ENCODE measurements around the gene MAPRE2.

DNA sequence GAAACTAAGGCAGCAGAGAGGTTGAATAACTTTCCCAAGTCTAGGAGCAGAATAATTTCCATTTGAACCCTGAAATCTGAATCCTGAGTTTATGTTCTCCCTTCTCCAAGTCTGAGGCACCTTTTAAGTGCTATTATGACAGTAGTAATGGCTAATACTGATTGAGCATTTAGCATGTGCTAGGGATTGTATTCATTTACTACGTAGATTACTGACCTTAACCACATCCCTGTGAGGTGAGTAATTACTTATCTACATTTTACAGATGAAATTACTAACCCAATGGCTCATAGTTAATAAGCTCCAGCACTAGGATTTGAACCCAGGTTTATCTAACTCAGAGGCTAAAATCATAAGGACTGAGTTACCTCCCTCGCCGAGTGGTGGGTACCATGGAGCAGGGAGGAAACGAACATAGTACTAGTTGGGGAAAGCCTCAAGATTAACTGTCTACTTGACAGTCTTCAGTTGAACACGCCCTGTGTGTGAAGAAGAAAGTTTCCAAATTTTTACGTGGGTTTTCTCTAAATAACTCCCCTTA is 93.0 kb downstream of the MAPRE2 start:
- no peak for TF ChIP-seq CTCF (IDR thresholded peaks at IDR 0.05)
- no peak for TF ChIP-seq POLR2A (IDR thresholded peaks at IDR 0.05)
- TF ChIP-seq EP300 (IDR thresholded peaks at IDR 0.05): no peak

Data from gastroesophageal sphincter (tissue), 3 donors.